RPMI8226 (cell line): ENCODE measurements around the gene LGR4.

Experiments used
- DNase-seq: peaks from one replicate; pipeline ENCODE4 v3.0.0-alpha.2; 2015

Gene LGR4

GRCh38 chr11:27421819-27422494, 50.6 kb downstream of the LGR4 start:
- no peak for DNase-seq

- DNase-seq, result no peak
Measured at GRCh38 chr11:27420722-27421572, 51.6 kb downstream of the LGR4 start.

GRCh38 chr11:27420217-27420616, 52.4 kb downstream of the LGR4 start:
- no peak for DNase-seq

GRCh38 chr11:27418356-27418755, 54.2 kb downstream of the LGR4 start:
- DNase-seq, result no peak

- no peak for DNase-seq
Measured at GRCh38 chr11:27416568-27417176, 55.9 kb downstream of the LGR4 start.

GRCh38 chr11:27414644-27415043, 57.9 kb downstream of the LGR4 start:
- no peak for DNase-seq

- no peak for DNase-seq
Measured at GRCh38 chr11:27413218-27413617, 59.4 kb downstream of the LGR4 start.

- no peak for DNase-seq
Measured at GRCh38 chr11:27412192-27412691, 60.3 kb downstream of the LGR4 start.

- DNase-seq, result no peak
Measured at GRCh38 chr11:27411328-27411727, 61.3 kb downstream of the LGR4 start.

GRCh38 chr11:27410272-27410671, 62.3 kb downstream of the LGR4 start:
- no peak for DNase-seq

- DNase-seq, result no peak
Measured at GRCh38 chr11:27409742-27410141, 62.8 kb downstream of the LGR4 start.

GRCh38 chr11:27409049-27409448, 63.5 kb downstream of the LGR4 start:
- no peak for DNase-seq

GRCh38 chr11:27408246-27408800, 64.3 kb downstream of the LGR4 start:
- no peak for DNase-seq

- no peak for DNase-seq
Measured at GRCh38 chr11:27406498-27407354, 65.9 kb downstream of the LGR4 start.

- no peak for DNase-seq
Measured at GRCh38 chr11:27405134-27405533, 67.5 kb downstream of the LGR4 start.

- DNase-seq, result no peak
Measured at GRCh38 chr11:27404427-27404826, 68.2 kb downstream of the LGR4 start.

GRCh38 chr11:27403195-27403594, 69.4 kb downstream of the LGR4 start:
- DNase-seq, result no peak

- no peak for DNase-seq
Measured at GRCh38 chr11:27402450-27402849, 70.1 kb downstream of the LGR4 start.

- no peak for DNase-seq
Measured at GRCh38 chr11:27401833-27402316, 70.7 kb downstream of the LGR4 start.

- DNase-seq, result no peak
Measured at GRCh38 chr11:27401280-27401832, 71.2 kb downstream of the LGR4 start.

GRCh38 chr11:27398400-27398770, 74.2 kb downstream of the LGR4 start:
- no peak for DNase-seq
